ENCODE data around the gene ZNF385A.

DNA sequence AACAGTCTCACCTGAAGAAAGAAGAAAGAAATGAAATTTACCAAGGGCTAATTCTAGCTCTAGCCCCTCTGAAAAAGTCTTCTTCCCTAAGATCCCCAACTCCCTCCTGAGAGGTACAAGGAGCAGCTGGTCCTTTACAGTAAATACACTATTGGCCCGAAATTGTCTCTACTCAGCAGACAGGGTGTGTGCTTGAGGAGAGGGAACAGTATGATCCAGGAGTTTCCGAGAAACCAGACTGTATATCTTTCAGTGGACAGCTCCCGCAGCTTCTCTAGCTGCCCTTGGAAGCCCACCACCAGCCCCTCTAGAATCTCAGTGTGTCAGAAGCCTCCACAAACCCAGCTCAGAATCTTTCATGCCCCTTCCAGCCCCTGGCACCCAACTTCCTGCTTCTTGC is 28.3 kb downstream of the ZNF385A start:
- no peak for TF ChIP-seq YY1 (IDR thresholded peaks at IDR 0.05; ENCODE audit: insufficient read depth, insufficient read length)
- TF ChIP-seq ZNF274 (IDR thresholded peaks at IDR 0.05; ENCODE audit: low read depth, low read length): no peak
- TF ChIP-seq SUZ12 (IDR thresholded peaks at IDR 0.05; ENCODE audit: extremely low read depth, insufficient read depth, insufficient read length): no peak

Data from NT2/D1 (cell line).